Mesothelial cell of epicardium (in vitro differentiated cells): ENCODE results near the gene DCTPP1. TPM values are rescaled to one million over a fixed set of nuclear protein-coding genes. Genes with fewer than 3 reads are reported as not detected.

Experiments
- DNase-seq, 2 experiments: peaks; one replicate each; pipeline ENCODE4 v3.0.0; 2021; ENCODE audit warnings: low spot score in 2 of 2; ENCODE audit not compliant: unreplicated experiment in 2 of 2
- H3K27ac Mint-ChIP-seq: 2 replicates; pipeline ENCODE4 v1.8.0; 2021; ENCODE audit warnings: mixed read lengths
- H3K27me3 Mint-ChIP-seq: 2 replicates; pipeline ENCODE4 v1.8.0; 2021; ENCODE audit warnings: low read depth, mixed read lengths
- H3K36me3 Mint-ChIP-seq: 2 replicates; pipeline ENCODE4 v1.8.0; 2021; ENCODE audit warnings: mixed read lengths
- H3K4me1 Mint-ChIP-seq: 2 replicates; pipeline ENCODE4 v1.8.0; 2021; ENCODE audit warnings: mixed read lengths
- H3K4me3 Mint-ChIP-seq: 2 replicates; pipeline ENCODE4 v1.8.0; 2021; ENCODE audit warnings: mild to moderate bottlenecking, moderate library complexity, mixed read lengths
- H3K9me3 Mint-ChIP-seq: 2 replicates; pipeline ENCODE4 v1.8.0; 2021; ENCODE audit warnings: mixed read lengths
- total RNA-seq: library from RNA; stranded (reverse); gene quantifications from 3 replicates; pipeline ENCODE4 v1.2.1, GENCODE V29; 2021
- TF ChIP-seq, protein P1 (sequence below): fragments of 200-600 bp; sonication (generic); IDR thresholded peaks from one replicate; pipeline ENCODE4 v1.5.0; 2021; ENCODE audit warnings: antibody characterized with exemption; ENCODE audit not compliant: unreplicated experiment

The DCTPP1 gene
- total RNA-seq, 1 donor from 2014 or later, result 33.1 TPM

- H3K4me3 Mint-ChIP-seq, result peak overlapping the region; percentile 82
- no peaks in the 10 kb centered on the region for H3K27me3 Mint-ChIP-seq
- TF ChIP-seq, protein P1, sequence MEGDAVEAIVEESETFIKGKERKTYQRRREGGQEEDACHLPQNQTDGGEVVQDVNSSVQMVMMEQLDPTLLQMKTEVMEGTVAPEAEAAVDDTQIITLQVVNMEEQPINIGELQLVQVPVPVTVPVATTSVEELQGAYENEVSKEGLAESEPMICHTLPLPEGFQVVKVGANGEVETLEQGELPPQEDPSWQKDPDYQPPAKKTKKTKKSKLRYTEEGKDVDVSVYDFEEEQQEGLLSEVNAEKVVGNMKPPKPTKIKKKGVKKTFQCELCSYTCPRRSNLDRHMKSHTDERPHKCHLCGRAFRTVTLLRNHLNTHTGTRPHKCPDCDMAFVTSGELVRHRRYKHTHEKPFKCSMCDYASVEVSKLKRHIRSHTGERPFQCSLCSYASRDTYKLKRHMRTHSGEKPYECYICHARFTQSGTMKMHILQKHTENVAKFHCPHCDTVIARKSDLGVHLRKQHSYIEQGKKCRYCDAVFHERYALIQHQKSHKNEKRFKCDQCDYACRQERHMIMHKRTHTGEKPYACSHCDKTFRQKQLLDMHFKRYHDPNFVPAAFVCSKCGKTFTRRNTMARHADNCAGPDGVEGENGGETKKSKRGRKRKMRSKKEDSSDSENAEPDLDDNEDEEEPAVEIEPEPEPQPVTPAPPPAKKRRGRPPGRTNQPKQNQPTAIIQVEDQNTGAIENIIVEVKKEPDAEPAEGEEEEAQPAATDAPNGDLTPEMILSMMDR, result no peak
- H3K36me3 Mint-ChIP-seq, result peaks cover 20% of the 10 kb centered on the region
- H3K27ac Mint-ChIP-seq, result peak overlapping the region; percentile 86
- H3K4me1 Mint-ChIP-seq, result peaks cover 16% of the 10 kb centered on the region
- H3K9me3 Mint-ChIP-seq, result peaks cover 8% of the 10 kb centered on the region
- DNase-seq, result no peak
Measured at GRCh38 chr16:30444231-30445148, 14.7 kb upstream of the DCTPP1 start.

DNA sequence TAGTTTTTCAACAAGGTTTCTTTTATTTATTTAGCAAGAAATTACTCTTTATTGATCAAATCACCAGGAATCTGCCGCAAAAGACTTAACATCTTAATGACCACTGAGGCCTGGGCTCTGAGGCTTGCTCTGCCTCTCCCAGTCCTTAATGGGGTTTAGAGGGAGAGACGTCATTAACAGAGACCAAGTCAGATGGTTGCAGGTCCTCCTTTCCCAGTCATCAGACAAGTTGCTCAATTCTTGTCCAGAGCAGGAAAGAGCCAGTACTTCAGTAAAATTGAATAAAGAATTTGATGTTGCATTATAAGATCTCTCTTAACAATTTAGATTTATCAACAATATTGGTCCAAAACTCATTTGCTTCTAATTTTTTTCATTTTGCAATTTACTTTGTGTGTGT is 13.8 kb upstream of the DCTPP1 start:
- no peak for DNase-seq
- Mint-ChIP-seq H3K4me1 (peaks cover 16% of the 10 kb centered on the region), H3K27ac (no peak overlapping the region), H3K27me3 (no peaks in the 10 kb centered on the region), H3K4me3 (peak overlapping the region; percentile 49), H3K9me3 (peaks cover 8% of the 10 kb centered on the region), H3K36me3 (peaks cover 20% of the 10 kb centered on the region)
- TF ChIP-seq, protein P1, result no peak

DNA sequence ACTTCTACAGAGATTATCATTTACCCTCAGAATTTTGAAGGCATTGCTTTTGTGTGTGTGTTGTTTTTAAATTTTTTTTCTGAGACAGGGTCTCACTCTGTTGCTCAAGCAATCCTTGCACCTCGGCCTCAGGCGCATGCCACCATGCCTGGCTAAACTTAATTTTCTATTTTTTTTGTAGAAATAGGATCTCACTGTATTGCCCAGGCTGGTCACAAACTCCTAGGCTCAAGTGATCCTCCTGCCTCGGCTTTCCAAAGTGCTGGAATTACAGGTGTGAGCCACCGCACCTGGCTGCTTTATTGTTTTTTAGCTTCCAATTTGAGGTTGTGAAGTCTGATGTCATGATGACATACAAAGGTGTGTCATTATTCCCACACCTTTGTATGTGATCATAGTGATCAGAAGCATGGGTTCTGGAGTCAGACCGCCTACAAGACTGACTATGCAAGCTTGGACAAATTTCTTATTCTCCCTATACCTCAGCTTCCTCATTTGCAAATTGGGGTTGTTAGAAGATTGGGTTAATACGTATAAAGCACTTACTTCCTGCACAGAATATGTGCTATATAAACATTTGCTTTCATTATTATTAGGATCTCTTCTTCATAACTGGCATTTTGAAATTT is 10.0 kb upstream of the DCTPP1 start:
- Mint-ChIP-seq H3K27me3 (peaks cover 8% of the 10 kb centered on the region), H3K4me3 (no peak overlapping the region), H3K9me3 (peaks cover 8% of the 10 kb centered on the region), H3K27ac (no peak overlapping the region), H3K36me3 (peaks cover 18% of the 10 kb centered on the region), H3K4me1 (peaks cover 7% of the 10 kb centered on the region)
- no peak for DNase-seq
- TF ChIP-seq, protein P1, result no peak

GRCh38 chr16:30438835-30439234 is 9.0 kb upstream of the DCTPP1 start:
- DNase-seq, result no peak
- no peak overlapping the region for H3K27ac Mint-ChIP-seq
- peaks cover 12% of the 10 kb centered on the region for H3K27me3 Mint-ChIP-seq
- H3K9me3 Mint-ChIP-seq, result peaks cover 6% of the 10 kb centered on the region
- peaks cover under 1% of the 10 kb centered on the region for H3K4me1 Mint-ChIP-seq
- H3K4me3 Mint-ChIP-seq, result no peak overlapping the region
- TF ChIP-seq, protein P1, result no peak
- H3K36me3 Mint-ChIP-seq, result peaks cover 11% of the 10 kb centered on the region

DNA sequence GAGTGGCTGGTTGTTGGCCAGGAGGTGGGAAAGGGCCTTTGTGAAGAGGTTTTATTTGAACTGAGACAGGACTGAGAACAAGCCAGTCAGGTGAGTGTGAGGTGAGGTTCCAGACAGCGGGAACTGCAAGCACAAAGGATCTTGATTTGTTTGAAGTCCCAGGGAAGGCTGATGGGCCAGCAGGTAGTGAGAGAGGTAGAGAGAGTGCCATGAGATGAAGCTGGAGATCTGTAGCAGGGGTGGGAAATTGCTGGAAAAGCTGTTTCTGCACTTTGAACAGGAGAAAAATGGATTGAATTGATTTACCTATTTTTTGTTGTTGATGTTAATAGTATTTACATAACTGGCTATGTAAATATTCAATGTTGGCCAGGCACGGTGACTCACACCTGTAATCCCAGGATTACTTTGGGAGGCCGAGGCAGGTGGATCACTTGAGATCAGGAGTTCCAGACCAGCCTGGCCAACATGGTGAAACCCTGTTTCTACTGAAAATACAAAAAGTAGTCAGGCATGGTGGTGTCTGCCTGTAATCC is 7.7 kb upstream of the DCTPP1 start:
- Mint-ChIP-seq H3K27ac (no peak overlapping the region), H3K4me3 (no peak overlapping the region), H3K27me3 (peaks cover 15% of the 10 kb centered on the region), H3K4me1 (no peaks in the 10 kb centered on the region), H3K9me3 (no peaks in the 10 kb centered on the region), H3K36me3 (peaks cover 2% of the 10 kb centered on the region)
- TF ChIP-seq, protein P1, result no peak
- DNase-seq, result no peak
